Measurements from ENCODE around the gene SAMD4B.
A peak's percentile ranks its signal among the peaks of the same experiment; 100 is the strongest.

Gene SAMD4B

DNA sequence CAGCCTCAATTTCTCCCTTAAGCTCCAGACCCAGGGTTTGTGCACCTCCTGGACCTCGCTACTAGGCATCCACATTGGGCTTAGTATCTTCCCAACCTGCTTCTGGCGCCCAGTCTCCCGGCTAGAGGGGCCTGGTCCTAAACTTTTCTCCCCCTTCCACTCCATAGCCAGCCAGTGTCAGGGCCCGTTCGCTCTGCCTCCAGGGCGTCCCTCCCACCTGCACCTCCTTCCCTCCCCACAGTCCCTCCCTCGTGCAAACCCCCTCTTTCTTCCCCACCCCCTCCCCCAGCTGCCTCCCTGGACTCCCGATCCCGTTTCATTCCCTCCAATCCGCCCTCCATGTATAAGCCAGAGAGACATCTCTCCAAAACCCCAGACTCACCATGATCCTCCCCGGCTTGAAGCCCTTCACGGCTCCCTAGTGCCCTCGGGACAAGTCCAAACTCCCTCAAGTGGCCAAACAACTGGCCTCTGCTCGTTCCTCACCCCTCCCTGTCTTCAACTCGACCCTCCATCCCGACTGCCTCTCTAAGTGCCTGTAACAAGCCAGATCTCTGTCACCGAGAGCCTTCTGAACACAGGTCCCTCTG lies 997 bp upstream of the SAMD4B start:
- Histone ChIP-seq H3K27ac (replicated peaks) (peak overlapping the region; percentile 73), H3K4me3 (replicated peaks; ENCODE audit: insufficient read depth, low read length) (peak overlapping the region; percentile 81), H3K27me3 (ENCODE audit: insufficient read depth, poor library complexity, severe bottlenecking) (no peaks in the 10 kb centered on the region)
- TF ChIP-seq POLR2AphosphoS5 (IDR thresholded peaks at IDR 0.05; ENCODE audit: low read depth), result no peak
- no peak for TF ChIP-seq GABPA (IDR thresholded peaks at IDR 0.05; ENCODE audit: low read depth)
- TF ChIP-seq, protein P1, sequence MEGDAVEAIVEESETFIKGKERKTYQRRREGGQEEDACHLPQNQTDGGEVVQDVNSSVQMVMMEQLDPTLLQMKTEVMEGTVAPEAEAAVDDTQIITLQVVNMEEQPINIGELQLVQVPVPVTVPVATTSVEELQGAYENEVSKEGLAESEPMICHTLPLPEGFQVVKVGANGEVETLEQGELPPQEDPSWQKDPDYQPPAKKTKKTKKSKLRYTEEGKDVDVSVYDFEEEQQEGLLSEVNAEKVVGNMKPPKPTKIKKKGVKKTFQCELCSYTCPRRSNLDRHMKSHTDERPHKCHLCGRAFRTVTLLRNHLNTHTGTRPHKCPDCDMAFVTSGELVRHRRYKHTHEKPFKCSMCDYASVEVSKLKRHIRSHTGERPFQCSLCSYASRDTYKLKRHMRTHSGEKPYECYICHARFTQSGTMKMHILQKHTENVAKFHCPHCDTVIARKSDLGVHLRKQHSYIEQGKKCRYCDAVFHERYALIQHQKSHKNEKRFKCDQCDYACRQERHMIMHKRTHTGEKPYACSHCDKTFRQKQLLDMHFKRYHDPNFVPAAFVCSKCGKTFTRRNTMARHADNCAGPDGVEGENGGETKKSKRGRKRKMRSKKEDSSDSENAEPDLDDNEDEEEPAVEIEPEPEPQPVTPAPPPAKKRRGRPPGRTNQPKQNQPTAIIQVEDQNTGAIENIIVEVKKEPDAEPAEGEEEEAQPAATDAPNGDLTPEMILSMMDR (IDR thresholded peaks at IDR 0.05; ENCODE audit: insufficient read depth, low read length), result no peak
- TF ChIP-seq, protein P2, sequence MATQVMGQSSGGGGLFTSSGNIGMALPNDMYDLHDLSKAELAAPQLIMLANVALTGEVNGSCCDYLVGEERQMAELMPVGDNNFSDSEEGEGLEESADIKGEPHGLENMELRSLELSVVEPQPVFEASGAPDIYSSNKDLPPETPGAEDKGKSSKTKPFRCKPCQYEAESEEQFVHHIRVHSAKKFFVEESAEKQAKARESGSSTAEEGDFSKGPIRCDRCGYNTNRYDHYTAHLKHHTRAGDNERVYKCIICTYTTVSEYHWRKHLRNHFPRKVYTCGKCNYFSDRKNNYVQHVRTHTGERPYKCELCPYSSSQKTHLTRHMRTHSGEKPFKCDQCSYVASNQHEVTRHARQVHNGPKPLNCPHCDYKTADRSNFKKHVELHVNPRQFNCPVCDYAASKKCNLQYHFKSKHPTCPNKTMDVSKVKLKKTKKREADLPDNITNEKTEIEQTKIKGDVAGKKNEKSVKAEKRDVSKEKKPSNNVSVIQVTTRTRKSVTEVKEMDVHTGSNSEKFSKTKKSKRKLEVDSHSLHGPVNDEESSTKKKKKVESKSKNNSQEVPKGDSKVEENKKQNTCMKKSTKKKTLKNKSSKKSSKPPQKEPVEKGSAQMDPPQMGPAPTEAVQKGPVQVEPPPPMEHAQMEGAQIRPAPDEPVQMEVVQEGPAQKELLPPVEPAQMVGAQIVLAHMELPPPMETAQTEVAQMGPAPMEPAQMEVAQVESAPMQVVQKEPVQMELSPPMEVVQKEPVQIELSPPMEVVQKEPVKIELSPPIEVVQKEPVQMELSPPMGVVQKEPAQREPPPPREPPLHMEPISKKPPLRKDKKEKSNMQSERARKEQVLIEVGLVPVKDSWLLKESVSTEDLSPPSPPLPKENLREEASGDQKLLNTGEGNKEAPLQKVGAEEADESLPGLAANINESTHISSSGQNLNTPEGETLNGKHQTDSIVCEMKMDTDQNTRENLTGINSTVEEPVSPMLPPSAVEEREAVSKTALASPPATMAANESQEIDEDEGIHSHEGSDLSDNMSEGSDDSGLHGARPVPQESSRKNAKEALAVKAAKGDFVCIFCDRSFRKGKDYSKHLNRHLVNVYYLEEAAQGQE (IDR thresholded peaks at IDR 0.05; ENCODE audit: insufficient replicate concordance, low read depth), result no peak
- TF ChIP-seq SPI1 (IDR thresholded peaks at IDR 0.05; ENCODE audit: borderline replicate concordance, low read depth), result no peak
- peak; percentile 31 to 34 for DNase-seq (ENCODE audit: low read depth in 1 of 2, low spot score in 1 of 2)

DNA sequence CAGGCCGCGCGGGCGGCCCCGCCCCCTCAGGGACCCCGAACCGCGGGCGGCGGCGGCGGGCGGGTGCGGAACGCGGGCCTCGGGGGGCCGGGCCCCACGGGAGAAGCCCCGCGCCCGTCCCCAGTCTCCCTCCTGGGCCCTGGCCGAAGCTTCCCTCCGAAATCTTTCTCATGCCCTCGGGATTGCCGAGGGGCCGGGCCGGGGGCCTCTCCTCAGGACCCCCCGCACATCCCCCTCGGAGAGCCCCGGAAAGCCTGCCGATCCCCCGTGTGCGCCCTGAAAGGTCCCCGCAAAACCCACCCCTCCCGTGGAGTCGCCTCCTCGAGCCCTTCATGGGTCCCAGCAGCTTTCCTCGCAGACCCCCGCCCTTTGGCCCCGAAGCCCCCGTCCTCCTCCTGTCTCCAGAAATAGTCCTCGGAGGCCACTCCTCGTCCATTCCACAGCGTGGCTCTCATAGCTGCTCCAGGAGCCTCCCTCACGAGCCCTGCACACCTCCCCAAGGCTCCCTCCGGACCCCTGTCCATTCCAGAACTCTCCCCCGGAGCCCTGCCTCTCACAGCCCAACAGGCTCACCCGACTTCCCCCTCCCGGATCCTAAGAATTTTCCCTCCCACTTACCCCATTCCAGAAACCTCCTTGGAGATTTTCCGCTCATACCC lies 555 bp downstream of the SAMD4B start:
- DNase-seq (ENCODE audit: low read depth in 1 of 2, low spot score in 1 of 2), result no peak
- TF ChIP-seq SPI1 (IDR thresholded peaks at IDR 0.05; ENCODE audit: borderline replicate concordance, low read depth) (no peak), GABPA (IDR thresholded peaks at IDR 0.05; ENCODE audit: low read depth) (no peak), POLR2AphosphoS5 (IDR thresholded peaks at IDR 0.05; ENCODE audit: low read depth) (no peak)
- TF ChIP-seq, protein P1 (IDR thresholded peaks at IDR 0.05; ENCODE audit: insufficient read depth, low read length), result no peak
- TF ChIP-seq, protein P2 (IDR thresholded peaks at IDR 0.05; ENCODE audit: insufficient replicate concordance, low read depth), result no peak
- no peaks in the 10 kb centered on the region for H3K27me3 ChIP-seq (ENCODE audit: insufficient read depth, poor library complexity, severe bottlenecking)
- peak overlapping the region; percentile 52 for H3K27ac ChIP-seq (replicated peaks)
- peak overlapping the region; percentile 82 for H3K4me3 ChIP-seq (replicated peaks; ENCODE audit: insufficient read depth, low read length)

DNA sequence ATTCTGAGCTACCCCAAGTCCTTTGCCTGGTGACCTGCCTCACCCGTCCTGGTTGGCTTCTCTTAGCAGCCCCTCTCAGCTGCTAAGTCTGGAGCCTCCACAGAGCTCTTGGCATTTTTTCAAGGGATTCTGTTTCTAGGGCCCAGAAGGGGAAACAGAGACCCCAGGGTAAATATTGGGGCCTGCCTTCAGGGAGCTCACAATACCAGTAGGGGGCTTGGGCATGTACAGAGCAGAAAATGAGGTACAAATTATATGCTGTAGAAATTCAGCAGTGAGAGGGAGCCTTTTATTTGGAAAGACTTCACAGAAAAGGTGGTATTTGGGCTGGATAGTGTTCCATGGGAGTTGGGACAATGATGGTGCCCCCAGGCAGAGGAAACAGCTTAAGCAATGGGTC lies 3.7 kb downstream of the SAMD4B start:
- H3K27me3 ChIP-seq (ENCODE audit: insufficient read depth, poor library complexity, severe bottlenecking), result no peaks in the 10 kb centered on the region
- DNase-seq (ENCODE audit: low read depth in 1 of 2, low spot score in 1 of 2), result no peak
- no peak for TF ChIP-seq POLR2AphosphoS5 (IDR thresholded peaks at IDR 0.05; ENCODE audit: low read depth)
- TF ChIP-seq SPI1 (IDR thresholded peaks at IDR 0.05; ENCODE audit: borderline replicate concordance, low read depth), result no peak
- TF ChIP-seq, protein P1 (IDR thresholded peaks at IDR 0.05; ENCODE audit: insufficient read depth, low read length), result no peak
- TF ChIP-seq GABPA (IDR thresholded peaks at IDR 0.05; ENCODE audit: low read depth), result no peak
- TF ChIP-seq, protein P2 (IDR thresholded peaks at IDR 0.05; ENCODE audit: insufficient replicate concordance, low read depth), result no peak
- no peak overlapping the region for H3K27ac ChIP-seq (replicated peaks)
- H3K4me3 ChIP-seq (replicated peaks; ENCODE audit: insufficient read depth, low read length), result no peak overlapping the region

All from HL-60 (cell line).